ENCODE data around the gene PARP8. TPM values are rescaled to one million over a fixed set of nuclear protein-coding genes. Genes with fewer than 3 reads are reported as not detected.
A peak's percentile ranks its signal among the peaks of the same experiment; 100 is the strongest.

PARP8 gene
- total and polyA plus RNA-seq, 3 experiments from 2014 or later = 55.4 to 142 (median 58.4) TPM

DNA sequence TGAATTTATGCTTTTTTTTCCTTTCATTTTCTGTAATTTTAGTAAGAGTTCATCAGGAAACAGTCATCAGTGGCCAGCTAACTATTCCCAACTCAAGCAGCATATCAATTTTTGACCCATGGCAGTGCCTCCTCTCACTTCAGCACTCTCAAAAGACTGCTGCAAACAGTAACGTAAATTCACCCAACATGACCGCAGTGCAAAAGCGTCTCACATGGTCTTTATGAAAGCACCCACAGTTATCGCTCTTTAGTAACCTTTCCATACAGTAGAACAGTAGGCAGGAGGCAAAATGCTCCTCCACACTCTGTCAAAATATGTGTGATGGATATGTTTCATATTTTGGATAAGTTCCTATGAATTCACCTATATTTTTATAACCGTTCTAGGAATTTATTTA is 48.6 kb downstream of the PARP8 start:
- Mint-ChIP-seq H3K27me3 (no peaks in the 10 kb centered on the region), H3K4me1 (peaks cover 88 to 97% (median 96%) of the 10 kb centered on the region in 3 donors), H3K36me3 (peaks cover 0 to 29% (median 29%) of the 10 kb centered on the region in 3 donors), H3K27ac (peak overlapping the region; percentile 27 to 92 (median 80)), H3K9me3 (no peaks in the 10 kb centered on the region), H3K4me3 (peak overlapping the region in 6 of 7 donors; percentile 3 to 62 (median 42))
- ChIA-PET CTCF (interaction anchor here (1.7 kb wide), 1 partner anchor 274 kb away, joined by 5 read pairs; the partner anchor contains the start of gene EMB), POLR2A (interaction anchor here (1.2 kb wide), 1 partner anchor 20 kb away, joined by 3 read pairs; no protein-coding TSS in a partner anchor)
- Histone ChIP-seq H3K4me3 (ENCODE audit: low read length) (no peak overlapping the region), H3K4me1 (ENCODE audit: insufficient read depth, low read length) (peaks cover 77% of the 10 kb centered on the region), H3K27me3 (ENCODE audit: insufficient read depth, low read length, poor library complexity, severe bottlenecking) (no peaks in the 10 kb centered on the region), H3K36me3 (ENCODE audit: insufficient read depth, low read length) (no peaks in the 10 kb centered on the region), H3K27ac (ENCODE audit: low read depth, low read length) (no peak overlapping the region), H3K9me3 (ENCODE audit: low read length) (no peaks in the 10 kb centered on the region)
- DNase-seq = no peak

DNA sequence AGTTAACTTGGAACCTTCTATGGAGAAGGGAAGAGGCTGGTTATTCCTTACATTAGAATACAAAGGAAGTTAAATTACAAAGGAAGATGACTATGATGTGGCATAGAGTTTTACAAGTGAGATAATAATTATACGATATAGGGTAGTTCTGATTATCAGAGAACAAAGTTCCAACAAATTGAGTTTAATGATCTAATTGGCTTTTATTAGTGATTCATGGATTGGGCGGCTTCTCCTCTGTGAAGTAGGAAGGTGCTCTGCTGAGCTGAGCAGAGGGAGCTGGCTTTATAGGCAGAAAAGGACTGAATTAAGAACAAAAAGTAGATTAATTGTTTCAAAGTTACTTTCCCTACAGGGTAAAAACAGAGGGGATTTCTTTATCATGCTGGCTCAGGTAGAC is 49.7 kb downstream of the PARP8 start:
- Mint-ChIP-seq H3K4me3 (peak overlapping the region in 6 of 7 donors; percentile 0 to 57 (median 38)), H3K27me3 (no peaks in the 10 kb centered on the region), H3K27ac (peak overlapping the region in 6 of 8 donors; percentile 14 to 89 (median 57)), H3K4me1 (peaks cover 90 to 97% (median 96%) of the 10 kb centered on the region in 3 donors), H3K9me3 (no peaks in the 10 kb centered on the region), H3K36me3 (peaks cover 0 to 40% (median 30%) of the 10 kb centered on the region in 3 donors)
- Histone ChIP-seq H3K4me1 (ENCODE audit: insufficient read depth, low read length) (peaks cover 83% of the 10 kb centered on the region), H3K27ac (ENCODE audit: low read depth, low read length) (no peak overlapping the region), H3K9me3 (ENCODE audit: low read length) (no peaks in the 10 kb centered on the region), H3K27me3 (ENCODE audit: insufficient read depth, low read length, poor library complexity, severe bottlenecking) (no peaks in the 10 kb centered on the region), H3K36me3 (ENCODE audit: insufficient read depth, low read length) (no peaks in the 10 kb centered on the region), H3K4me3 (ENCODE audit: low read length) (no peak overlapping the region)
- POLR2A ChIA-PET = interaction anchor here (1.2 kb wide), 1 partner anchor 19 kb away, joined by 3 read pairs; no protein-coding TSS in a partner anchor
- DNase-seq = no peak
- CTCF ChIA-PET = interaction anchor here (1.0 to 1.5 kb wide), 2 partner anchors 9 to 54 kb away, joined by 3 to 4 read pairs; no protein-coding TSS in a partner anchor

DNA sequence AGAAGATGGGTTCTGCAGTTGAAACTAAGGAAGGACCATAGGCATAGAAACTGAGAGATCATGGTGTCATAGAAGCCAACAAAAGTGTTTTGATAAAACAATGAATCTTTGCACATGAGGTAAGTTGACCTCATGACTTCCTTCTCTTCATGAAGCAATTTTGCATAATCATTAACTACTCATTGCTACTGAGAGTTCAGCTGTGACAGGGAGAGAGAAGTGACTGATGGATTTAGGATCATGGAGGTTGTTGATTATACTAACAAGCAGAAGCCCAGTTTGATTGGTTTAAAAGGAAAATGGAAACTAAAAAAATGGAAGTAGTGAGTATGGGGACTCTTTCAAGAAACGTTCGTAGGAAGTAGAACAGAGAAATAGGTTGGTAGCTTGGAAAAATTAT is 51.2 kb downstream of the PARP8 start:
- Mint-ChIP-seq H3K4me3 (peak overlapping the region in 5 of 7 donors; percentile 7 to 64 (median 17)), H3K27me3 (no peaks in the 10 kb centered on the region), H3K27ac (peak overlapping the region in 7 of 8 donors; percentile 5 to 70 (median 34)), H3K9me3 (no peaks in the 10 kb centered on the region), H3K36me3 (peaks cover 0 to 46% (median 28%) of the 10 kb centered on the region in 3 donors), H3K4me1 (peaks cover 88 to 97% (median 96%) of the 10 kb centered on the region in 3 donors)
- Histone ChIP-seq H3K36me3 (ENCODE audit: insufficient read depth, low read length) (no peaks in the 10 kb centered on the region), H3K4me3 (ENCODE audit: low read length) (no peak overlapping the region), H3K27ac (ENCODE audit: low read depth, low read length) (no peak overlapping the region), H3K9me3 (ENCODE audit: low read length) (no peaks in the 10 kb centered on the region), H3K27me3 (ENCODE audit: insufficient read depth, low read length, poor library complexity, severe bottlenecking) (no peaks in the 10 kb centered on the region), H3K4me1 (ENCODE audit: insufficient read depth, low read length) (peaks cover 78% of the 10 kb centered on the region)
- no peak for DNase-seq
- CTCF ChIA-PET = interaction anchor here (0.5 to 1.5 kb wide), 3 partner anchors 8 to 166 kb away, joined by 3 to 4 read pairs (median 3); no protein-coding TSS in a partner anchor
- POLR2A ChIA-PET = no interaction called here

DNA sequence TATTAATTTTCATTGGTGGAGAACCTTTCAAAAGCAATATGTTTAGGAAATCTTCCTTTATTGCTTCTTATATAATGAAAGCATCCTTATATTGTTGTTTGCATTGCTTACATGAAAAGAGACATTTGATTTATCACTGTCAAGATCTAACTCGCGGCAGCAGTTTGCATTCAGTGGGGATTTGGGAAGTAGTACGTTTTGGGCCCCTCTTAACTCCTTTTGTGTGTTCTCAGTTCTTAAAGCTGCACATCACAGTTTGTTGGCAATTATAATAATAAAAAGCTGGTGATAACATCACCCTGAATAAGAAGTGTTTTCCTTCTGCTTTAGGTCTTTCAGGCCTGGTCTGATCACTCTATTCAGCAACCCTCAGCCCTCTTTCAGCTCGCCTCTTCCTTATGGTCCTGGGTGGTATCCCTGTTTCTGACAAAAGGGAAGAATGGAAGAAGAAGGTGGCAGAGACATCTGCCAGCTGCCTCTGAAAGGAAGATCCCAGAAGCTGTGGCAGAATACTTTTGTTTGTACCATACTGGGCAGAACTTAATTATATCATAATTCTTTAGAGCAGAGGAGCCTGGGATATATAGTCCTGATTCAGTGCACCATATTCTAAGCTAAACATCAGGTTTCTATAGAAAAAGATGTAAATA is 53.7 kb downstream of the PARP8 start:
- Mint-ChIP-seq H3K4me1 (peaks cover 85 to 96% (median 94%) of the 10 kb centered on the region in 3 donors), H3K36me3 (peaks cover 0 to 39% (median 22%) of the 10 kb centered on the region in 3 donors), H3K4me3 (peak overlapping the region in 5 of 7 donors; percentile 38 to 72 (median 45)), H3K27me3 (no peaks in the 10 kb centered on the region), H3K27ac (peak overlapping the region; percentile 33 to 96 (median 64)), H3K9me3 (no peaks in the 10 kb centered on the region)
- DNase-seq = no peak
- Histone ChIP-seq H3K4me1 (ENCODE audit: insufficient read depth, low read length) (peaks cover 65% of the 10 kb centered on the region), H3K36me3 (ENCODE audit: insufficient read depth, low read length) (no peaks in the 10 kb centered on the region), H3K9me3 (ENCODE audit: low read length) (no peaks in the 10 kb centered on the region), H3K27me3 (ENCODE audit: insufficient read depth, low read length, poor library complexity, severe bottlenecking) (no peaks in the 10 kb centered on the region), H3K27ac (ENCODE audit: low read depth, low read length) (no peak overlapping the region), H3K4me3 (ENCODE audit: low read length) (no peak overlapping the region)
- POLR2A ChIA-PET = no interaction called here
- CTCF ChIA-PET = interaction anchor here (1.4 kb wide), 1 partner anchor 18 kb away, joined by 4 read pairs; no protein-coding TSS in a partner anchor

DNA sequence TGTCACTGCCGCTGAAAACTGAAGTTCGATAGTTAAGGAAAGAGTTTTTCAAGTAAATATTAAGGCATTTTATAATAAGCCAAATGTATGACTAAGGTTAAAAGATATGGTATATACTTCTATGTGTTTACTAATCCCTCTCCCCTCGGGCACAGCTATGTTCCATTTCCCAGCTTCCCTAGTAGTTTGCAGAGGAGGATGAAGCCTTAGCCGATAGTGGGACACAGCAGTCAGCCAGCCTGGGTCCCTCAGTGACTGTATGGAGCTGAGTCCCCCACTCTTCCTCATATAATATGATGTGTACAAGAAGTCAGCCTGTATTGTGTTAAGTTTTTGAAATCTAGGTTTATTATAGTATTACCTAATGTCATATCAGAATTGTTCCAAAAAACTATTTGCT is 55.8 kb downstream of the PARP8 start:
- peak overlapping the region in 6 of 8 donors; percentile 18 to 79 (median 64) for H3K27ac Mint-ChIP-seq
- Histone ChIP-seq H3K27ac (ENCODE audit: low read depth, low read length) (no peak overlapping the region), H3K9me3 (ENCODE audit: low read length) (no peaks in the 10 kb centered on the region), H3K4me3 (ENCODE audit: low read length) (no peak overlapping the region), H3K27me3 (ENCODE audit: insufficient read depth, low read length, poor library complexity, severe bottlenecking) (no peaks in the 10 kb centered on the region), H3K36me3 (ENCODE audit: insufficient read depth, low read length) (no peaks in the 10 kb centered on the region), H3K4me1 (ENCODE audit: insufficient read depth, low read length) (peaks cover 61% of the 10 kb centered on the region)
- no peaks in the 10 kb centered on the region for H3K27me3 Mint-ChIP-seq
- CTCF ChIA-PET = interaction anchor here (1.0 to 1.4 kb wide), 3 partner anchors 8 to 66 kb away, joined by 3 read pairs; no protein-coding TSS in a partner anchor
- no peak for DNase-seq
- POLR2A ChIA-PET = interaction anchor here (0.5 kb wide), 1 partner anchor 282 kb away, joined by 7 read pairs; no protein-coding TSS in a partner anchor
- no peaks in the 10 kb centered on the region for H3K9me3 Mint-ChIP-seq
- peaks cover 0 to 39% (median 21%) of the 10 kb centered on the region in 3 donors for H3K36me3 Mint-ChIP-seq
- peaks cover 83 to 96% (median 96%) of the 10 kb centered on the region in 3 donors for H3K4me1 Mint-ChIP-seq
- peak overlapping the region in 6 of 7 donors; percentile 25 to 52 (median 36) for H3K4me3 Mint-ChIP-seq

DNA sequence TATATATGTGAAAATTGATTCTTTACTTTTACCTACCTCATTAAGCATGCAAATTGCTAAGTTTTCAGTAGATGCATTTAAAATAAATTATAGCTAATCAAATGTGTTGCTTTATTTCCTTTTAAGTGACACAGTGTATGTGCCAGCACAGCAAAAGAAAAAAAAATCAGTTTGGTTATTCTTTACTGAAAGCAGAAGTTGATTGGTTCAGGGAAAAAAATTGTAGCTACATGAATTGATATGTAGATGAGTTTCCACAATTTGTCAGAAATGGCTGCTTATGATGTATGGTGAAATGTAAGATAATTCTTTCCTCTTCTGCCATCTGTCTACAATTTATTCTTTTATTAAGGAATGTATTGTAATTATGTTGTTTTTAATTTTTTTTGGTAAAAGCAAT is 57.8 kb downstream of the PARP8 start:
- H3K4me1 ChIP-seq (ENCODE audit: insufficient read depth, low read length) = peaks cover 55% of the 10 kb centered on the region
- H3K4me3 Mint-ChIP-seq = peak overlapping the region in 3 of 7 donors; percentile 5 to 50 (median 25)
- POLR2A ChIA-PET = interaction anchor here (0.6 kb wide), 1 partner anchor 21 kb away, joined by 3 read pairs; no protein-coding TSS in a partner anchor

DNA sequence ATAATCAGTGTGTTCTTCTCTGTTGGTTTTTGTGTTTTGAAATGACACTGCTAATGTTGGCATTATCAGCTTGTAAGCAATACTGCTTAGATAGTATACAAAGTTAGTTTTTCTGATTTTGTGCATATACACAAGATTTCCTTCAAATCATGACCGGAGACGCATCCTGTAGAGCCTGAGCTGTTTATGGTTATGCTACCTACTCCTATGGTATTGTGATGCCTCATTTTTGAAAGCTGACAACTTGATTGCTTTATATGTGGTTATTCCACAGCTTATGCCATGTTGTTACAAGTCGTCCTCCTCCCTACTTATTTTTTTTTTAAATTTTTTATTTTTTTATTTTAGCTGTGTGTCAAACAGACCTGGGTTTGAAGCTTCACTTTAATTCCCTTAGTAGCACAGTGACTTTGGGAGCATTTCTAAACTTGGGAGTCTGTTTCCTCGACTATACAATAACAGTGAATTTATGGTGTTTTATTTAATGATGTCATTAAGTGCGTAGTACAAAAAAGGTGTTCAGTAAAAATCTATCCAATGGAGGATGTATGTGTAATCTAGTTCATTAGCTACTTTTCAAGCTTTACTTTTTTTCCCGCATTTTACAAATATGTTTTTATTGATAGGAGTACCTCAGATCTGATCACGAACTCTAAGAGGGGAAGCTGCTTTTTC is 59.5 kb downstream of the PARP8 start:
- ChIA-PET CTCF (interaction anchor here (0.7 to 1.6 kb wide), 3 partner anchors 9 to 285 kb away, joined by 3 to 4 read pairs (median 3); partner anchors contain the start of gene EMB), POLR2A (interaction anchor here (0.5 to 1.2 kb wide), 2 partner anchors 15 to 23 kb away, joined by 3 read pairs; no protein-coding TSS in a partner anchor)
- H3K4me3 Mint-ChIP-seq = peak overlapping the region in 6 of 7 donors; percentile 29 to 71 (median 55)

More for the DNA sequence above, 57.8 kb downstream of the PARP8 start:
- H3K4me3 ChIP-seq (ENCODE audit: low read length) = no peak overlapping the region
- Mint-ChIP-seq H3K4me1 (peaks cover 81 to 94% (median 92%) of the 10 kb centered on the region in 3 donors), H3K36me3 (peaks cover 0 to 29% (median 10%) of the 10 kb centered on the region in 3 donors), H3K9me3 (no peaks in the 10 kb centered on the region), H3K27me3 (no peaks in the 10 kb centered on the region), H3K27ac (peak overlapping the region in 4 of 8 donors; percentile 17 to 35 (median 28))
- DNase-seq = no peak
- no peak overlapping the region for H3K27ac ChIP-seq (ENCODE audit: low read depth, low read length)
- no peaks in the 10 kb centered on the region for H3K27me3 ChIP-seq (ENCODE audit: insufficient read depth, low read length, poor library complexity, severe bottlenecking)
- no peaks in the 10 kb centered on the region for H3K36me3 ChIP-seq (ENCODE audit: insufficient read depth, low read length)
- CTCF ChIA-PET = interaction anchor here (1.3 kb wide), 1 partner anchor 284 kb away, joined by 3 read pairs; the partner anchor contains the start of gene EMB
- H3K9me3 ChIP-seq (ENCODE audit: low read length) = no peaks in the 10 kb centered on the region

More for the DNA sequence above, 59.5 kb downstream of the PARP8 start:
- H3K9me3 Mint-ChIP-seq = no peaks in the 10 kb centered on the region
- H3K27ac Mint-ChIP-seq = peak overlapping the region; percentile 59 to 85 (median 78)
- no peak for DNase-seq
- peaks cover 40% of the 10 kb centered on the region for H3K4me1 ChIP-seq (ENCODE audit: insufficient read depth, low read length)
- no peaks in the 10 kb centered on the region for H3K27me3 ChIP-seq (ENCODE audit: insufficient read depth, low read length, poor library complexity, severe bottlenecking)
- H3K27ac ChIP-seq (ENCODE audit: low read depth, low read length) = no peak overlapping the region
- H3K27me3 Mint-ChIP-seq = no peaks in the 10 kb centered on the region
- peaks cover 80 to 93% (median 92%) of the 10 kb centered on the region in 3 donors for H3K4me1 Mint-ChIP-seq
- no peaks in the 10 kb centered on the region for H3K36me3 ChIP-seq (ENCODE audit: insufficient read depth, low read length)
- no peaks in the 10 kb centered on the region for H3K9me3 ChIP-seq (ENCODE audit: low read length)
- no peak overlapping the region for H3K4me3 ChIP-seq (ENCODE audit: low read length)
- peaks cover 0 to 26% (median 10%) of the 10 kb centered on the region in 3 donors for H3K36me3 Mint-ChIP-seq
